Panc1 (cell line): Measurements from ENCODE around the gene CCDC28A.
"Not testable (repeated sequence)": the region's sequence is repeated elsewhere in the genome, so short reads cannot be mapped to it uniquely, and the experiment has no call there.

Experiments used
- CTCF ChIP-seq: fragments of 450-650 bp; IDR thresholded peaks from 2 replicates; pipeline ENCODE4 v1.5.1; 2017; ENCODE audit warnings: mild to moderate bottlenecking
- POLR2AphosphoS5 ChIP-seq: IDR thresholded peaks from 2 replicates; pipeline ENCODE4 v1.6.1; 2012; ENCODE audit warnings: mild to moderate bottlenecking, low read depth, low read length, moderate library complexity
- SIN3A ChIP-seq: IDR thresholded peaks from 2 replicates; pipeline ENCODE4 v1.6.1; 2012; ENCODE audit warnings: low read depth, mild to moderate bottlenecking, low read length, moderate library complexity, borderline replicate concordance; ENCODE audit not compliant: insufficient read depth
- TCF7L2 ChIP-seq: IDR thresholded peaks from 2 replicates; pipeline ENCODE4 v1.6.1; 2011; ENCODE audit warnings: mild to moderate bottlenecking, low read depth, low read length, inconsistent platforms

- not testable (repeated sequence) for TF ChIP-seq POLR2AphosphoS5, CTCF, TCF7L2, SIN3A
These were observed 43.5 kb upstream of the CCDC28A start for GRCh38 chr6:138730037-138730436.
